Measurements from ENCODE around the gene PPIE. TPM values are rescaled to one million over a fixed set of nuclear protein-coding genes. Genes with fewer than 3 reads are reported as not detected.
"Not testable (repeated sequence)": the region's sequence is repeated elsewhere in the genome, so short reads cannot be mapped to it uniquely, and the experiment has no call there.

Gene PPIE
- total and polyA plus RNA-seq, 2 of the 4 experiments (the other 2 are of a cell fraction) = 40.9 to 68.1 TPM

GRCh38 chr1:39766466-39766865, 27.8 kb downstream of the PPIE start:
- H2BK5ac ChIP-seq (ENCODE audit: low read depth, low read length, poor library complexity, severe bottlenecking); H2AFZ ChIP-seq (replicated peaks; ENCODE audit: low read length, poor library complexity); intact Hi-C loops (cut with micrococcal nuclease); H3K27ac ChIP-seq (ENCODE audit: insufficient read depth, low read length); H2BK120ac ChIP-seq (ENCODE audit: low read depth, low read length); H3K4me2 ChIP-seq (ENCODE audit: low read depth, low read length); POLR2A ChIA-PET (ENCODE audit: unreplicated experiment); H4K5ac ChIP-seq (ENCODE audit: low read depth, low read length); H4K8ac ChIP-seq (ENCODE audit: low read depth in 2 of 2, low read length in 2 of 2); H2BK15ac ChIP-seq (ENCODE audit: low read depth, low read length); H3K9me1 ChIP-seq (ENCODE audit: insufficient read depth, low read length); H3K79me1 ChIP-seq (ENCODE audit: low read depth in 1 of 2, low read length in 2 of 2); H2AK5ac ChIP-seq (ENCODE audit: low read depth, low read length); DNase-seq; H2AK9ac ChIP-seq (replicated peaks; ENCODE audit: low read depth, low read length, poor library complexity); H3K4ac ChIP-seq (ENCODE audit: low read depth, low read length); H4K91ac ChIP-seq (ENCODE audit: insufficient read depth, low read depth, low read length); CTCF ChIA-PET; H3K36me3 ChIP-seq (ENCODE audit: control insufficient read depth, insufficient read depth, low read length); H3K4me3 ChIP-seq (ENCODE audit: insufficient read depth, low read depth, low read length); in situ Hi-C loops (cut with MboI; ENCODE audit: low sequenced_read_pairs); H3K14ac ChIP-seq (replicated peaks; ENCODE audit: low read depth, low read length); H4K20me1 ChIP-seq (ENCODE audit: insufficient read depth, low read length); H3K27me3 ChIP-seq (ENCODE audit: control insufficient read depth, insufficient read depth, low read length); H2BK20ac ChIP-seq (ENCODE audit: low read depth, low read length); H3K9ac ChIP-seq (ENCODE audit: low read depth, low read length); H3K23ac ChIP-seq (ENCODE audit: low read depth, low read length); H3K18ac ChIP-seq (ENCODE audit: low read depth, low read length); H3K56ac ChIP-seq (ENCODE audit: extremely low read depth, insufficient read depth, low read length); H3K4me1 ChIP-seq (ENCODE audit: control insufficient read depth, insufficient read depth, low read length); BruUV-seq (replicated peaks); H3K9me3 ChIP-seq (ENCODE audit: control insufficient read depth, insufficient read depth, low read length); dilution Hi-C loops (cut with HindIII; ENCODE audit: low sequenced_read_pairs, unreplicated experiment): not testable (repeated sequence)
- no CpG with 5 or more reads among the region's 5 CpGs for WGBS, 2 experiments (ENCODE audit: extremely low coverage in 2 of 2, insufficient read length in 1 of 2)
- peak; percentile 66 for ATAC-seq (ENCODE audit: low read depth)

DNA sequence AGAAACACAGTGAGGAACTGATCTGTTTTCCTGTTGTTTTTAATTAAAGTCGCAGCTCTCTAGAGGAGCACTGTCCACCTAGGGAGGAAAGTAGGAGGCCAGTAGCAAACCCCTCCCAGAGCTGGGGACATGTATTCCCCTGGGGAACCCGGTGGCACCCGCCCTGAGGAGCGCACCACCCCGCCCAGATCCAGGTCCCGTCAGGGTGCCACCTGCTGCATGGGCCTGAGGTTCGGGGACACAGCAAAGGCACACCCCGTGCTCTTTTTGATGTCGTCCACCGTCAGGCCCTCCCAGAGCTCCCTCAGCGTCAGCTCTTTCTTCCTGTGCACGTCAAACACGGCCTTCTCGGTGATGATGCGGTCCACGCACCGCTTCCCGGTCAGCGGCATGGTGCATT, 30.8 kb downstream of the PPIE start:
- H2BK20ac ChIP-seq (ENCODE audit: low read depth, low read length); CTCF ChIA-PET; intact Hi-C loops (cut with micrococcal nuclease); H3K4ac ChIP-seq (ENCODE audit: low read depth, low read length); H4K91ac ChIP-seq (ENCODE audit: insufficient read depth, low read depth, low read length); H3K56ac ChIP-seq (ENCODE audit: extremely low read depth, insufficient read depth, low read length); dilution Hi-C loops (cut with HindIII; ENCODE audit: low sequenced_read_pairs, unreplicated experiment); H3K79me1 ChIP-seq (ENCODE audit: low read depth in 1 of 2, low read length in 2 of 2); H3K9me1 ChIP-seq (ENCODE audit: insufficient read depth, low read length); H4K8ac ChIP-seq (ENCODE audit: low read depth in 2 of 2, low read length in 2 of 2); H3K36me3 ChIP-seq (ENCODE audit: control insufficient read depth, insufficient read depth, low read length); H2BK120ac ChIP-seq (ENCODE audit: low read depth, low read length); H4K20me1 ChIP-seq (ENCODE audit: insufficient read depth, low read length); H3K4me1 ChIP-seq (ENCODE audit: control insufficient read depth, insufficient read depth, low read length); H3K4me2 ChIP-seq (ENCODE audit: low read depth, low read length); H3K9ac ChIP-seq (ENCODE audit: low read depth, low read length); ATAC-seq (ENCODE audit: low read depth); H3K23ac ChIP-seq (ENCODE audit: low read depth, low read length); H2AFZ ChIP-seq (replicated peaks; ENCODE audit: low read length, poor library complexity); BruUV-seq (replicated peaks); H4K5ac ChIP-seq (ENCODE audit: low read depth, low read length); H2AK5ac ChIP-seq (ENCODE audit: low read depth, low read length); H2AK9ac ChIP-seq (replicated peaks; ENCODE audit: low read depth, low read length, poor library complexity); H3K27ac ChIP-seq (ENCODE audit: insufficient read depth, low read length); H3K9me3 ChIP-seq (ENCODE audit: control insufficient read depth, insufficient read depth, low read length); in situ Hi-C loops (cut with MboI; ENCODE audit: low sequenced_read_pairs); H3K14ac ChIP-seq (replicated peaks; ENCODE audit: low read depth, low read length); H2BK5ac ChIP-seq (ENCODE audit: low read depth, low read length, poor library complexity, severe bottlenecking); H3K27me3 ChIP-seq (ENCODE audit: control insufficient read depth, insufficient read depth, low read length); H3K4me3 ChIP-seq (ENCODE audit: insufficient read depth, low read depth, low read length); H2BK15ac ChIP-seq (ENCODE audit: low read depth, low read length); POLR2A ChIA-PET (ENCODE audit: unreplicated experiment); H3K18ac ChIP-seq (ENCODE audit: low read depth, low read length); DNase-seq: not testable (repeated sequence)
- WGBS, 2 experiments (ENCODE audit: extremely low coverage in 2 of 2, insufficient read length in 1 of 2) = no CpG with 5 or more reads among the region's 19 CpGs

All from IMR-90 (cell line).